WERI-Rb-1 (cell line): ENCODE data around the gene ADORA1.

Source experiments
- DNase-seq: peaks from one replicate; pipeline ENCODE4 v3.0.0-alpha.2; 2020
- H3K27ac ChIP-seq: fragments of 250-450 bp; sonication (Bioruptor Pico); 2 replicates; pipeline ENCODE4 v1.5.1; 2020; ENCODE audit warnings: mild to moderate bottlenecking, moderate library complexity
- H3K27me3 ChIP-seq: fragments of 250-450 bp; sonication (Bioruptor Pico); 2 replicates; pipeline ENCODE4 v1.5.1; 2021; ENCODE audit warnings: mild to moderate bottlenecking, low read depth, moderate library complexity; ENCODE audit not compliant: insufficient read depth, severe bottlenecking
- H3K36me3 ChIP-seq: fragments of 250-450 bp; sonication (Bioruptor Pico); 2 replicates; pipeline ENCODE4 v1.5.1; 2020; ENCODE audit warnings: mild to moderate bottlenecking, moderate library complexity
- H3K4me3 ChIP-seq: 2 replicates; pipeline ENCODE4 v1.5.1; 2011; ENCODE audit warnings: low read depth, mild to moderate bottlenecking, control low read depth, low read length
- H3K9me3 ChIP-seq: fragments of 250-450 bp; sonication (Bioruptor Pico); 2 replicates; pipeline ENCODE4 v1.5.1; 2021; ENCODE audit warnings: mild to moderate bottlenecking, moderate library complexity; ENCODE audit not compliant: severe bottlenecking
- CTCF ChIP-seq: IDR thresholded peaks from 2 replicates; pipeline ENCODE4 v1.5.1; 2011; ENCODE audit warnings: low read depth, mild to moderate bottlenecking, control low read depth, inconsistent platforms, low read length

The ADORA1 gene

GRCh38 chr1:203086992-203087763 is 40.3 kb upstream of the ADORA1 start:
- TF ChIP-seq CTCF, result no peak
- Histone ChIP-seq H3K27me3 (no peaks in the 10 kb centered on the region), H3K4me3 (no peak overlapping the region)

GRCh38 chr1:203088441-203088840 is 39.1 kb upstream of the ADORA1 start:
- no peaks in the 10 kb centered on the region for H3K36me3 ChIP-seq
- H3K4me3 ChIP-seq, result no peak overlapping the region
- H3K27ac ChIP-seq, result no peak overlapping the region
- no peak for TF ChIP-seq CTCF
- peaks cover 11% of the 10 kb centered on the region for H3K9me3 ChIP-seq
- DNase-seq, result peak; percentile 7
- H3K27me3 ChIP-seq, result no peaks in the 10 kb centered on the region

More at GRCh38 chr1:203086992-203087763, 40.3 kb upstream of the ADORA1 start:
- Histone ChIP-seq H3K36me3 (no peaks in the 10 kb centered on the region), H3K27ac (peak overlapping the region; percentile 82), H3K9me3 (no peaks in the 10 kb centered on the region)
- peak; percentile 56 for DNase-seq

- no peaks in the 10 kb centered on the region for H3K36me3 ChIP-seq
- H3K4me3 ChIP-seq, result no peak overlapping the region
- peak overlapping the region; percentile 24 for H3K27ac ChIP-seq
- peak; percentile 5 for DNase-seq
- H3K27me3 ChIP-seq, result no peaks in the 10 kb centered on the region
- no peak for TF ChIP-seq CTCF
- H3K9me3 ChIP-seq, result peaks cover 16% of the 10 kb centered on the region
Measured at GRCh38 chr1:203089001-203089650, 38.4 kb upstream of the ADORA1 start.

GRCh38 chr1:203089651-203090045 is 37.9 kb upstream of the ADORA1 start:
- no peak overlapping the region for H3K4me3 ChIP-seq
- no peaks in the 10 kb centered on the region for H3K36me3 ChIP-seq
- H3K27ac ChIP-seq, result peak overlapping the region; percentile 24
- peaks cover 20% of the 10 kb centered on the region for H3K9me3 ChIP-seq
- peak; percentile 97 for DNase-seq
- no peaks in the 10 kb centered on the region for H3K27me3 ChIP-seq
- peak; percentile 90 for TF ChIP-seq CTCF

- no peaks in the 10 kb centered on the region for H3K36me3 ChIP-seq
- TF ChIP-seq CTCF, result no peak
- no peaks in the 10 kb centered on the region for H3K27me3 ChIP-seq
- peaks cover 30% of the 10 kb centered on the region for H3K9me3 ChIP-seq
- H3K4me3 ChIP-seq, result no peak overlapping the region
- no peak overlapping the region for H3K27ac ChIP-seq
- DNase-seq, result peak; percentile 18
Measured at GRCh38 chr1:203090421-203091198, 36.9 kb upstream of the ADORA1 start.
